Peyer's patch (tissue), 4 donors: ENCODE data around the gene PGD.

ENCODE experiments used
- POLR2A ChIP-seq, 2 donors: fragments of 450-650 bp; IDR thresholded peaks; one replicate each; pipeline ENCODE4 v1.5.1; 2017; ENCODE audit warnings: antibody characterized with exemption in 2 of 2, mild to moderate bottlenecking in 2 of 2, moderate library complexity in 2 of 2
- TF ChIP-seq, protein P1 (sequence below), 6 experiments: fragments of 450-650 bp in 4 of 6; fragments of 200-600 bp in 2 of 6; sonication (generic) in 1 of 6; IDR thresholded peaks; one replicate each; pipeline ENCODE4 v1.5.1; 2017 to 2019; ENCODE audit warnings: antibody characterized with exemption in 6 of 6, mild to moderate bottlenecking in 3 of 6, moderate library complexity in 1 of 6

DNA sequence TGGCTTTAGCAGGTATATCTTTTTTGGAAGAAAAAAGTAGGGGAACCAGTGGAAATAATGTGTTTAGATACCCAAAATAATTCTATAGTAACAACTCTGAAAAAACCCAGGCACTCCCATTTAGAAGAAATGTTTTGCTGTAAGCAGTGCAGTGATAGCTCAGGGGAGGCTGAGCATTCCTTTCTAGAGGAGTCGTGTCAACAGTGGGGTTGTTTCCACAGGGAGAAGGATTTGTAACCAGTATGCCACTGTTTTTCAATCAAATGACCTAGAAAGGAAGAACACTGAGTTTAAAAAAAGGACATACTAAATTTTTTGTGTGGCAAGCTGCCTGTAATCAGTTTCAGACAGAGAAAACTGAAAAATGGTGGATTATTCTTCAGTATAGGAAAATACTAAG lies 2.4 kb downstream of the PGD start:
- TF ChIP-seq, protein P1, sequence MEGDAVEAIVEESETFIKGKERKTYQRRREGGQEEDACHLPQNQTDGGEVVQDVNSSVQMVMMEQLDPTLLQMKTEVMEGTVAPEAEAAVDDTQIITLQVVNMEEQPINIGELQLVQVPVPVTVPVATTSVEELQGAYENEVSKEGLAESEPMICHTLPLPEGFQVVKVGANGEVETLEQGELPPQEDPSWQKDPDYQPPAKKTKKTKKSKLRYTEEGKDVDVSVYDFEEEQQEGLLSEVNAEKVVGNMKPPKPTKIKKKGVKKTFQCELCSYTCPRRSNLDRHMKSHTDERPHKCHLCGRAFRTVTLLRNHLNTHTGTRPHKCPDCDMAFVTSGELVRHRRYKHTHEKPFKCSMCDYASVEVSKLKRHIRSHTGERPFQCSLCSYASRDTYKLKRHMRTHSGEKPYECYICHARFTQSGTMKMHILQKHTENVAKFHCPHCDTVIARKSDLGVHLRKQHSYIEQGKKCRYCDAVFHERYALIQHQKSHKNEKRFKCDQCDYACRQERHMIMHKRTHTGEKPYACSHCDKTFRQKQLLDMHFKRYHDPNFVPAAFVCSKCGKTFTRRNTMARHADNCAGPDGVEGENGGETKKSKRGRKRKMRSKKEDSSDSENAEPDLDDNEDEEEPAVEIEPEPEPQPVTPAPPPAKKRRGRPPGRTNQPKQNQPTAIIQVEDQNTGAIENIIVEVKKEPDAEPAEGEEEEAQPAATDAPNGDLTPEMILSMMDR (IDR thresholded peaks at IDR 0.05) = no peak
- TF ChIP-seq POLR2A (IDR thresholded peaks at IDR 0.05) = no peak
